DND-41 (cell line): ENCODE results near the gene UNC119B.

Source experiments
- CTCF ChIP-seq: IDR thresholded peaks from 2 replicates; pipeline ENCODE4 v1.5.1; 2012; ENCODE audit warnings: borderline replicate concordance, low read length, moderate library complexity, mild to moderate bottlenecking; ENCODE audit not compliant: poor library complexity, severe bottlenecking; ENCODE audit errors: extremely low read depth
- EZH2 ChIP-seq: IDR thresholded peaks from 3 replicates; pipeline ENCODE4 v1.6.1; 2012; ENCODE audit warnings: borderline replicate concordance, low read depth, mild to moderate bottlenecking, moderate library complexity, low read length, inconsistent platforms; ENCODE audit not compliant: severe bottlenecking

GRCh38 chr12:120734210-120734609 is 24.0 kb downstream of the UNC119B start:
- TF ChIP-seq CTCF (no peak), EZH2 (no peak)
